ENCODE results near the gene GATB.

GRCh38 chr4:151798678-151799416 lies 38.0 kb upstream of the GATB start:
- no peak for TF ChIP-seq POLR2AphosphoS5 (IDR thresholded peaks at IDR 0.05; ENCODE audit: borderline replicate concordance, low read depth, low read length)
- TF ChIP-seq EZH2 (IDR thresholded peaks at IDR 0.05), result no peak
- no peak for TF ChIP-seq FOXP2 (optimal IDR thresholded peaks at IDR 0.05; ENCODE audit: control extremely low read depth, extremely low read length, insufficient read depth)
